ENCODE measurements around the gene KCNQ5. TPM values are rescaled to one million over a fixed set of nuclear protein-coding genes. Genes with fewer than 3 reads are reported as not detected.
"Not testable (repeated sequence)": the region's sequence is repeated elsewhere in the genome, so short reads cannot be mapped to it uniquely, and the experiment has no call there.

Gene KCNQ5
- total RNA-seq, 1 donor from 2014 or later: 2.1 TPM

DNA sequence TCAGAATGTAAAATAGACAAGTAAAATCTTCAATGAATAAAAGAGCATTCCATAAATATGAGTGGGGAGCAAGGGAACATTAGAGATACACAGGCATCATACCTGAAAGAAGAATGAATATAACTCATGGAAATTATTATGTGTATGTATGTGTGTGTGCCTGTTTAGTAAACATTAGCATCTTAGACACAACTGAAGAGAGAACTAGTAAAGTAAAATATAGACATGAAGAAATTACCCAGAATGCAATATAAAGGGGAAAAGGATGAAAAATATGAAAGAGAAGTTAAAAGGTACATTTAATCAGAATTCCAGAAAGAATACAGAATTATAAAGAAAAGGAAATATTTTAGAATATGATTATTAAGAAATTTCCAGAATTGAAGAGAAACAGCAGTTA is 264.3 kb downstream of the KCNQ5 start:
- TF ChIP-seq CTCF (IDR thresholded peaks at IDR 0.05; ENCODE audit: insufficient read depth, low read length, severe bottlenecking): no peak

GRCh38 chr6:72890233-72890632 is 268.4 kb downstream of the KCNQ5 start:
- Histone ChIP-seq H3K36me3 (ENCODE audit: control insufficient read depth, insufficient read depth, low read length) (no peaks in the 10 kb centered on the region), H3K4me3 (ENCODE audit: low read depth, low read length) (no peak overlapping the region), H3K27me3 (ENCODE audit: control insufficient read depth, insufficient read depth, low read length) (no peaks in the 10 kb centered on the region)
- TF ChIP-seq CTCF (IDR thresholded peaks at IDR 0.05; ENCODE audit: insufficient read depth, low read length, severe bottlenecking): no peak
- FAIRE-seq (no peak), DNase-seq (ENCODE audit: low read depth) (no peak)

More for the DNA sequence above, 264.3 kb downstream of the KCNQ5 start:
- Histone ChIP-seq H3K4me3 (ENCODE audit: low read depth, low read length) (no peak overlapping the region), H3K27me3 (ENCODE audit: control insufficient read depth, insufficient read depth, low read length) (no peaks in the 10 kb centered on the region), H3K36me3 (ENCODE audit: control insufficient read depth, insufficient read depth, low read length) (no peaks in the 10 kb centered on the region)
- DNase-seq (ENCODE audit: low read depth) (no peak), FAIRE-seq (no peak)

DNA sequence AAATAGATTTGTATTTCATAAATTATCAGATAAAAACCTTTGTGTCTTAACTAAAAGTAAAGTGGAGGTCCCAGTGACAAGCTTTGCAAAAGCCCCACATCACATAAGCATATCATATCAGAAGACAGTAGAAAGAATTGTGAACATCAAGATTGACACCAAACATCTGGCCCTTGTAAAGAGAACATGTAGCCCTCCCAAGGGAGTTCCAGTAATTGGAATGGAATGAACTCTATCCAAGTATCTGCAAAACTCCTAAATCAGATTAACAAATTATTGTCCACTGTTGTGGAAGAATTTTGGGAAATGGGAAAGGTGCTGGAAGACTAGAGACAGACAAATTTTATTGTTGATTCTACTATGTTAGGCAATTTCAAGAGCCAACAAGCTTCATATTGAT is 268.8 kb downstream of the KCNQ5 start:
- TF ChIP-seq CTCF (IDR thresholded peaks at IDR 0.05; ENCODE audit: insufficient read depth, low read length, severe bottlenecking): no peak
- Histone ChIP-seq H3K36me3 (ENCODE audit: control insufficient read depth, insufficient read depth, low read length) (no peaks in the 10 kb centered on the region), H3K4me3 (ENCODE audit: low read depth, low read length) (no peak overlapping the region), H3K27me3 (ENCODE audit: control insufficient read depth, insufficient read depth, low read length) (no peaks in the 10 kb centered on the region)
- no peak for DNase-seq (ENCODE audit: low read depth)
- no peak for FAIRE-seq

DNA sequence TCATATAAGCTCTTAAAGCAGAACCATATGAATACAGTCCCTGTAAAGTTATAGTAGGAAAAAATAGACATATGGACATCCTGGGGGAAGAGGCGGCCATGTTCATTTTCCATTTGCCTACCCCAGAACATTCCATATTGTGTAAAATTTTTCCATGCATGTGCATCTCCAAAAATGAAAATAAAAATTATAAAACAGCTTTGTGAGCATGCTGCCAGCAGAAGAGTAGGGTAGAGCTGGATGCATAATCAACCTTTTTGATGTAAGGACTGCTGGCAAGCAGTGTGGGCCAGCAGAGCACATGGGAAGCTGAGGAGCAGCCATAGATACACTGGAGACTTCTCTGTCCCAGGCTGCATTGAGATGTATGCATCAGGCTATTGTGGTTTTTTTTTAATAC is 271.0 kb downstream of the KCNQ5 start:
- Histone ChIP-seq H3K36me3 (ENCODE audit: control insufficient read depth, insufficient read depth, low read length) (no peaks in the 10 kb centered on the region), H3K27me3 (ENCODE audit: control insufficient read depth, insufficient read depth, low read length) (no peaks in the 10 kb centered on the region), H3K4me3 (ENCODE audit: low read depth, low read length) (no peak overlapping the region)
- TF ChIP-seq CTCF (IDR thresholded peaks at IDR 0.05; ENCODE audit: insufficient read depth, low read length, severe bottlenecking): no peak
- DNase-seq (ENCODE audit: low read depth) (no peak), FAIRE-seq (no peak)

- DNase-seq (ENCODE audit: low read depth): peak; percentile 82
- TF ChIP-seq CTCF (IDR thresholded peaks at IDR 0.05; ENCODE audit: insufficient read depth, low read length, severe bottlenecking): no peak
- Histone ChIP-seq H3K36me3 (ENCODE audit: control insufficient read depth, insufficient read depth, low read length) (no peaks in the 10 kb centered on the region), H3K27me3 (ENCODE audit: control insufficient read depth, insufficient read depth, low read length) (no peaks in the 10 kb centered on the region), H3K4me3 (ENCODE audit: low read depth, low read length) (no peak overlapping the region)
- FAIRE-seq: no peak
These were observed 272.2 kb downstream of the KCNQ5 start for GRCh38 chr6:72894091-72894490.

DNA sequence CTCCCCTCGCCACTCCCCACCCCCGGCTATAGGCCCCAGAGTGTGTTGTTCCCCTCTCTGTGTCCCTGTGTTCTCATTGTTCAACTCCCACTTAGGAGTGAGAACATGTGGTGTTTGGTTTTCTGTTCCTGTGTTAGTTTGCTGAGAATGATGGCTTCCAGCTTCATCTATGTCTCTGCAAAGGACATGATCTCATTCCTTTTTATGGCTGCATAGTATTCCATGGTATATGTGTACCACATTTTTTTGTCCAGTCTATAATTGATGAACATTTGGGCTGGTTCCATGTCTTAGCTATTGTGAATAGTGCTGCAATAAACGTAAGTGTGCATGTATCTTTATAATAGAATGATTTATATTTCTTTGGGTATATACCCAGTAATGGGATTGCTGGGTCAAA is 276.4 kb downstream of the KCNQ5 start:
- DNase-seq (ENCODE audit: low read depth); FAIRE-seq: not testable (repeated sequence)

More for the DNA sequence above, 276.4 kb downstream of the KCNQ5 start:
- H3K36me3 ChIP-seq (ENCODE audit: control insufficient read depth, insufficient read depth, low read length); H3K27me3 ChIP-seq (ENCODE audit: control insufficient read depth, insufficient read depth, low read length); H3K4me3 ChIP-seq (ENCODE audit: low read depth, low read length): not testable (repeated sequence)

Measured in bronchial epithelial cell (primary cell).